ENCODE measurements around the gene SORBS1.

Gene SORBS1

DNA sequence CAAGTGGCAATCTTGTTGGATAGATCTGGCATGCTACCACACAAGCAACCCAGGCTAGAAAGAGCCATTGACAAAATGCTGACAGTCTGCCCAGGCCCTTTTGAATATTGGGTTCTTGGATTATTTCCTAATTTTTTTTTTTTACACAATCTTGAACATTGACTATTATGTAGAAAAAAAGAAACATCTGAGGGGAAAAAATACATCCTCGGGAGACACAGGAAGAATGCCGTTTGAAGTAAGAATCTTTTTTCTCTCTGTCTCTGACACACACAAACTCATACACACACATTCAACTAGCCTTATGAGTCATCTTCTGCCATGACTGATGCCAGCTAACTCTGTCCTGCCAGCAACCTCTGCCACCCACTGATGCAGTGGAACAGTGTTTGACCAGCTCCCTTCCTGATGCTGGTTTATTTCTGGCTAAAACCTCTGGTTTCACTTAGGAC is 47.2 kb downstream of the SORBS1 start:
- DNase-seq = peak in 1 of 5 donors; percentile 27

DNA sequence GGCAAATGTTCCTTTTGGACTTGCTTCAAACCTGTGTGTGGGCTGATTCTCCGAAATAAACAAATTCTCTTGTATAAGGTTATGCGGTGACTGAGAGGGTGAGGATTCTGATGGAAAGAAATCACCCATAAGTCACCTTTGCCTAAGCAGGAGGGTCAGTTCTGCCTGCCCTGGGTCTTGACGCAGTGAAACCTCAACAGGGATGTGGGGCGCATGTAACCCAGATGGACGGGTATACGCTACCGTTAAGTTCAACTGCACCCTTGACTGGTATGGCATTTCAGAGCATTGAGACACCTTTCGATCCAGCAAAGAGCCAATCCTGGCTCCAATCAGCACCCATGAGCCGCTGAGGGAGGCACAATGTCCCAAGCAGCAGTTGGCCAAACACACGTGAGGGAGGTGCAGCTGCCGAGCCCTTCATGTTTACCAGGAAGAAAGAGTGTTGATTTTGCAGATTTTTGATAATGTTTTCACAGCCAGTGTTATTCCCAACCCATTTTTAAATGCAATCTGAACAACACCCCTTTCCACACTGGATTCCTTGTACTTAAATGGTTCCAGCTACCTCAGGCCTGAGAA is 48.1 kb downstream of the SORBS1 start:
- DNase-seq = no peak

DNA sequence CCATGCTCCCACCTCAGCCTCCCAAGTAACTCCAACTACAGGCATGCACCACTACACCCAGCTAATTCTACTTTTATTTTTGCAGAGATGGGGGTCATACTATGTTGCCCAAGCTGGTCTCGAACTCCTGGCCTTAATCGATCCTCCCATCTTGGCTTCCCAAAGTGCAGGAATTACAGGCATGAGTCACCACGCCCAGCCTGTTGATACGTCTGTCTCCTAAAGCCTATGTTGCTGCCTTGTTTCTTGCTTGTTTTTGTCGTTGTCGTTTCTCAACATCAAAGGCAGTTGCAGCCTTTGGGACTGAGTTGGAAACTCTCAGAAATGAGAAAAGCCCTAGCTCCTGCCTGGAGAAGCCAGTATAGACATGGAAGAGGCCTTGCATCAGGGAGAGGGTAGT is 49.9 kb downstream of the SORBS1 start:
- no peak for DNase-seq

DNA sequence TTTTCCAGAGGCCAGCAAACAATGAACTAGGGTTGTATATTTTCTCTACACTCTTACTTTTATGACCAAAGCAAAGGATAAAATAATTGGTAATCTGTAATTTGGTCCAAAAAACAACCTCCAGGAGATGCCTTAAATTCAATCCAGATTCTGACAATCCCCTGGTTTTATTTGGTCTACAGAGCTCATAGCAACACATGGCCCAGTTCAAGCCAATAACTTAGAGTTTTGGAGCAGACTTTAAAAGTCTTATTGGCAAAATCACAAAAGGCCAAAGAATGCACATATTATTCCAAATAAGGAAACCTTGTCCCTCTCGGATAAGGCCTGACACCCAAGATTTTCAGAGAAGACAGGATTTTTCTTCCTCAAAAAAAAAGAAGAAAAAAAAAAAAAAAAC is 51.9 kb downstream of the SORBS1 start:
- no peak for DNase-seq

DNA sequence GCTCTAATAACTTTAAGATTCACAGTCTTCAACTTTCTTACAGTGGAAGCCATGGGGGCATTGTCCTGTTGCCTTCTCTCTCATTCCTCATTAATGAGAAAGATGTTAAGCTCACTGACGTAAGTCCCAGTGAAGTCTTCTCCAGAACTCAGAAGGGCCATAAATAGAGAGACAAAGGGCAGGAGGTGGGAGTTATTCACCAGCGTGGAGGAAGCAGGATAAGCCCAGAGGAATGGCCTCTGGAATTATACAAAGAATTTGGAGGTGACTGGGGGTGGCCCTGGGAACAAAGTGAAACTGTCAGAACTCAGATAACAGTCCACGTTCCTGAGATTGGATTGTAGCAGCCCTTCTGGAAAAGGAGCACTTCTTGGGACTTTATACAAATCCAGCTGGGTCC is 52.4 kb downstream of the SORBS1 start:
- DNase-seq = no peak

DNA sequence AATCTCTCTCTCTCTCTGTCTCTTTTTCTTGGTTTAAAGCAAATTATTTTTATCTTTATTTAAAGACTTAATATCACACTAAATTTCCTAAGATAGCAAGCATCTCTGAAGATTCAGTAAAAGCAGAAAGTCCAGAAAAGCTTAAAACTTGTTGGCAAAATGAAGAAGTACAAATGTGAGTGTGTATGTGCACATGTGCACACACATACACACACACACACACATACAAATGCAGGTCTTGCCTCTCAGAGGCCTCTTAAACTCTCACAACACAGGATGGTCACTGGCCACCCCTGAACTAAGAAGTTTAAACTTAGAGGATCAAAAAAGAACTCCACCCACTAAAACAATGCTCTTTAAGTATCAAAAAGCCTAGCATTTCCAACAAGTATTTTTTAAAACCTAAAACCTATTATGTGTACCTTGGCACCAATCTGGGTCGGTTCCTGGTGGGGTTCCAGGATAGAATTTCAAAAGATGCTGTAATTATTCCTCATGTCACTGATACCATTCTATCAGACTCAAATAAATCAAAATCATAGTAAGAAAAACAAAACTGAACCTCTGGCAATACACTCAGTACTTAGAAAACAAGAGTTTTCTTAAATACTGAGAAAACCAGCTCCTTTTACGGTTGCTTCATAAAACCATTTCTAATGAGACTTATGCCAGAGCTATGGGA is 55.0 kb downstream of the SORBS1 start:
- DNase-seq = no peak

DNA sequence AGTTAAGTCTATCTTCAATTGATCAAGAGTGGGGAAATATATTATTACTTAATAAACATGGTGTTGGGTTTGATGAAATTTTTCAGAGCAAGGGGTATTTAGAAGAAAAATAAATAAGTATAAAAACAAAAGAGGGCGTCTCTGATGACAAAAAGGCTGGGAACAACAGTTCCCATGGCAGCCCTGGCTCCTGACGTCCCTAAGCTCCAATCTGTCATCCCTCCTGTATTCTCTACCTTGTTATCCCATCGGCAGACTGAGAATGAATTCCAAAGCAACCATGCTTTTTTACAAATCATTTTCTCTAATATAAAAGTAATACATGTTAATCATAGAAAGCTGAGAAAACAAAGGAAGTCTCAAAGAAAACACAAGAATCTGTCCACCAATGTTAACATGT is 55.5 kb downstream of the SORBS1 start:
- no peak for DNase-seq

DNA sequence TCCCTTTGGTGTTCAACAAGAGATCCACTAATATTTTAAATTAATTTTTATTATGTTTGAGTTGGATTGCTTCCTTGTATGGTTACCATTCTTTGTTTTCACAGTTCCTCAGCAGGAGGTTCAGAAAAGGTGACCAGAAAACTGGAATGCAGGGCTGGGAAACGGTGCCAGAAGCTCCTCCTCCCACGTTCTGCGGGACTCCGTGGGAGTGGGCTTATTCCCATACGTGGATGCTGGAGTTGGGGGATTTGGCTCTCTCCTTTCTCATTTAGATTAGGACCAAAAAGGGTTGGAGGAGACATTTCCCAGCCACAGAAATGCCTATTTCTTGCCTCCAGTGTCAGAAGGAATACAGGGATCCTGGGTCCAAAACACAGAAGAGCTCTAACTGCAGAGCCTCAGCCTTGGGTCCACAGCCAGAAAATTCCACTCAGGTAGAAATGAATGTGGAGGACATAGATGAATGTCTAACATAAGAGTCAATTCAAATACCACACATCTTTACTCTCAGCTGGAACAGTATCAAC is 56.0 kb downstream of the SORBS1 start:
- no peak for DNase-seq

DNA sequence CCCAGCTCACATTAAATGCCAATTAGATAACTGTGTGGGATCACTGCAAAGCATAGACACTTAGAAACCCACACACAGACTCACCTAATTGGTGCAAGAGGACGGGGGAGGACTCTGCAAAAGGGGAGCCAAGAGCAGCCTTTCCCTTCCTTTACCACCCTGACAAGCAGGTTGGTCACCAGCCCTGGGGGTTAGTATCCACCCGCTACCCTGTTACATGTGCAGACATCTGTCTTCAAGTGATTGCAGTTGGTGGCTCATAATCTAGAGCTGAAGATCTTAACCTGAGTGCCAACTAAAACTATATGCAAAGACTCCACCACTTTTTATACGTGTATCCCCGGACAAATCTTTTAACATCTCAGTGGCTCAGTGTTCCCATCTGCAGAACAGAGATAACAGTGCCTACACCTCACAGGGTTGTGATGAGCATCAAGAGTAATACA is 56.9 kb downstream of the SORBS1 start:
- no peak for DNase-seq

DNA sequence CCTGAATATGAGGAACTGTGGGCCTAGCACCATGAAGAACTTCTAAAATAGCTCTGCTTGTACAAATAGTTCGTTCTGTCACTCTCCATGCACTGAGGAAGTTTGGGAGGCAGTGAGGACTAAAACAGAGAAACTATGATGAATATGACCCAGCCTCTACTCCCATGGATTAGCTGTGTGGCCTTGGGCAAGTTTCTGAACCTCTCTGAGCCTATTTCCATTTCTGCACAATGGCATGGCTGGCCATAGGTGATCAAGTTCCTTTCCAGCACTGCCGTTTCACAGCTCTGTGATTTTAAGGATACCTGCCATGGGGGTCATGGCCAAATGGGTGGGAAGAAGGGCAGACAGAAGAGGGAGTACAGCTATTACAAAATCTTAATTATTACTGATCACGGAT is 57.6 kb downstream of the SORBS1 start:
- DNase-seq = no peak

DNA sequence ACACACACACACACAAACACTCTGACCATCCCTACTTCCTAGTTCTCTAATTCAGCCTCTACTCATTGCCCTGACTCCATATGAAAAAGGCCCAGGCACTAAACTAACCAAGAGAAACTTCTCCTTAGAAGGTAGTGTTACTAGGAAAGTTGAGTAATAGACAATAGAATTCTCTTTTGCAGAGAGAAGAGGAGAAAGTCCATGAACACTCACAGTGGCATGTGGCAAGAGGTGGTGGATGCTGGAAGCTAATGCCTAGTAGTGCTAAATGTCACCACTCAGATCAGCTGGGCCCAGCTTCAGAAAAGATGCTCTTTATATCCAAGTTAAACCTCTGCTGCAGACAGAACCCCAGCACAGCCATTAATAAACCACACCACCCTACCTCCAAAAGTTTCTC is 58.2 kb downstream of the SORBS1 start:
- DNase-seq = no peak

DNA sequence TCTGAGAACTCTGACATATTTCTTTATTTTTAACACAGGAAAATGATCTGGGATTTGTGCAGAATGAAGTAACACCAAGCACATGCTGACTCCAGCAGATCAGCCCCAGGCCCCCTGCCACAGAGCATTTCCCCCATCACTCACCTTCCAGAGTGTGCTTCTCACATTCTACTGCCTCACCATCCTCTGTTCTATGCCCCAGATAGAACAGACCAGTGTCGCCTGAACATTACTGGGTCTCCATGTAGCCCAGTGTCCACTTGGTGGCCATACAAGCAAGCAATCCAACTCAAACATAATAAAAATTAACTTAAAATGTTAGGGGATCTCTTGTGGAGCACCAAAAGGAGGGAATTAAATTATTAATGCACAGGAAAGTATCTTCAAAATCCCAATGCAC is 58.8 kb downstream of the SORBS1 start:
- DNase-seq = no peak

DNA sequence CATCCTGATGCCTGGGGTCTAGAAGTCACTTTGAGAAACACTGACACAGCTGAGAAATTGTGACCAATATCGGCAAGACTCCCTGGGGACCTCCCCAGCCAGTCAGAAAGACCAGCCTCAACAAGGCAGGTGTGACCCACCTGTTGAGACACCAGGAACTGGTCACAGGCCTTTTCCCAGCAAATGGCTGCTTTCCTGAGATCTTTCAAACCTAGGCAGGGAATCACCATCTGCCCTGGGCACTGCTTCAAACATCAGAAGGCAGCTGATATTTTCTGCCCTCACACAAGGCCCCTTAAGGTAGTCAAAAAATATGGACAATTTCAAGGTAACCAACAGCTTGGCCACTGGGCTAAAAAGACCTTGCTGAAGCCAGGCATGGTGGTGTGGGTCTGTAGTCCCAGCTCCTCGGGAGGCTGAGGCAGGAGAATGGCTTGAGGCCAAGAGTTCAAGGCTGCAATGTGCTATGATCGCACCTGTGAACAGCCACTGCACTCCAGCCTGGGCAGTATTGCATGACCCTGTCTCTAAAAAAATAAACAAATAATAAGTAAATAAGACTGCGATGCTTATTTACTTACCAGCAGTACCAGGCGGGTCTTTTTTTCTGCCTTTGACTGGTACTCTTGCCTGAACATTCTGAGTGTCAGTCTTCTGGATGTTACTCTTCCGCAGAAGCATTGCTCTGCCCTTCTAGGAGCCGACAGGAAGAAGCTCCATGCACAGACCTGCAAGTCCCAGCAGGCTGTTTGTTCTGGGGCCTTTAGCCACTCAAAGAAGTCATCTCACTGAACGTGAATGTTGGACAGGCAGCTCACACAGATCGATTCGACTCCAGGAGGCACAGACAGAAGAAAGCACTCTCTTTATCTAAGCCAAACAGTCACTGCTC is 59.7 kb downstream of the SORBS1 start:
- no peak for DNase-seq

DNA sequence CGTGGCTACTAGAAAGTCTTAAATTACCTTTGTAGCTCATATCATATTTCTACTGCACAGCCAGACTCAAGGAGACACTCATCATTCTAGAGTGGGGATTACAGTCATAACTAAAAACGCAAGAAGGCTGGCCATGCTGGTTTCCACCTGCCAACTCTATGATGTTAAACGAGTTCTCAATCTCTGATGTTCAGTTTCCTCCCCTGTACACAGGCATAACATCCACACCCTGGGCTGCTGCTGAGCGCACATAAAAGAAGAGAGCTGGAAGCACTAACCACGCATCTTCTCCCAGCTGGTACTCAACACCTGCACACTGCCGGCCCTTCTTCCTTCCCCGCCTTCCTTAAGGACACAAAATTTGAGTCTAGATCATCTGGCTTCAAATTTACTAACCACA is 60.5 kb downstream of the SORBS1 start:
- peak in 1 of 5 donors; percentile 28 for DNase-seq

DNA sequence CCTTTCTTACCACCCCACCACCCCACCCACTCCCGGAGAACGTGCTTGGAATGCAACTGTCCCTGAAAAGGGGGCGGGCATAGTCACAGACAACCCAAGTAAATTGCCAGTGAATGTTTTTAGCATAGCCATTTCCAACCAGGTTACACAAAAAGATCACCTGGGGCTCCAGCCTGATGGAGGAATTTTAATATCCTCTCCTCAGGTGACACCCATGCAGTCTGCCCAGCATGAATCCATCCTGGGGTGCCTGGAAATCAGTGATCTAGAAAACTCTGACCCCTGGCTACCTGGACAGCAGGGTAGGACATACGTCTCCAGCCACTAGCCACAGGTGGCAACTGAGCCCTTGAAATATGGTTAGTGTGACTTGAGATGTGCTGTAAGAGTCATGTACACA is 61.1 kb downstream of the SORBS1 start:
- no peak for DNase-seq

DNA sequence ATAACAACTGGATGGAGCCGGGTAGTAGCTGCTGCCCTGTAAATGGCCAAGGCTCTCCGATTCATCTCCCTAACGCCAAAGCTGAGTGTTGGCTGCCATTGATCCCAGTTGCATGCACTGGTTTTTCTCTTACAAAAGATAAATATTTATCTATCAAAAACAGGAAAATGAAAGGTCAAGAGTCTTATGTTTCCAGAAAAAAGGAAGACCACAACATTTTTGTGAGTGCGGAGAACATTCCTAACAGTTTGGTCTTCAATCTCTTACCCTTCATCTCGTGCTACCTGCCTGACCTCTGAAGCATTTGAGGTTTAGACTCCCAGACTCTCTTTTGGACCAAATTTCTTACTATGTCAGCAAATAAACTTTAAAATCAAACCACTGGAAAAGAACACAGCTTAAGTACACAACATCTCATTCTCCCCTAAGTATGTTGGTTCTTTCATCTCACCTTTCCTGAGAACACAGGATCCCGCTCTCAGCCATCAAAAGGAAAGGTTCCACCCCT is 61.6 kb downstream of the SORBS1 start:
- no peak for DNase-seq

DNA sequence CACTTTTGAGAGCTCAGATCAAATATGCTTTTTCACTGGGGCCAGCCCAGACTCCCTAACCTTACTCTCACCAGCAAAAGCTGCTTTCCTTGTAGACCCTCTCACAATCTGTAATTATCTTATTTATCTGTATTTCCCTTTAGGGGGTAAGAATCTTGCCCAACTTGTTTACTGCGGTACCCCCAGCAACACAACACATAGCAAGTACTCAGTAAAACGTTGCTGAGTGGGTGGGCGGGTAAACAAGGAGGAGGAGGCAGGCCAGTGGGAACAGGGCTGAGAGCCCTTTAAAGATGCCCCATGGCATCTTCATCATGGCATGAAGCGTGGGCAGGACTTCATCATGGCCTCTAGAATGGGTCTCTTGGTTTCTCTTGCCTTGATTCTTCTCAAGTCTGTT is 64.2 kb downstream of the SORBS1 start:
- no peak for DNase-seq

DNA sequence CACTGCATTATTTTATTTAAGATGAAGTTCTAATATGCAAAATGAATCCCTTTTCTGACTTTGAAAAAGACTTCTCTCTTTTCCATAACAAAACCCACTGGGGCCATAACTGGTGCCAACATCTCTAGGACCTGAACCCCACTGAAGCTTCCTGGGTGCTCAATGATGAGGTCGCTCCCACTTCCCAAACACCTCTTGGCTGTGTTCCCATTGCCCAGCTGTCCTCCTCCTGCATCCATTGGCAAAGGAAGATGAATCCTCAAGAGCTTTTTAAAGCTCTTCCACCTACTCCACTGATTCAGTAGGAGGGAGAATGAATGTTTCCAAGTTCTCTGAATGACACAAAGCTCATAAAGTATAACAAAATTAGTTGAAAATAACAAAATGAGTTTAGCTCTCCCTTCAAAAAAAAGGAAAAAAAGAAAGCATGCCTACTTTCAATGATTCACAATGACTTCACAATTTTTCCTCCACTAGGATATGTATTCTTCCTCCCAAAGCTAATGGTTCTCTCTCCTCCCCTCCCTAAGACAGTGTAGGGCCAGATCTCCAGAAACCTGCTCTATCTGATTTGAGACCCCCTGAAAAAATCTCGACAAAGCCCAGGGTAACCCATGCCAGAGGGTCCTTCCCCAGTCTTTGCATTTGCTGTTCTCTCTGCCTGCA is 64.8 kb downstream of the SORBS1 start:
- DNase-seq = no peak

DNA sequence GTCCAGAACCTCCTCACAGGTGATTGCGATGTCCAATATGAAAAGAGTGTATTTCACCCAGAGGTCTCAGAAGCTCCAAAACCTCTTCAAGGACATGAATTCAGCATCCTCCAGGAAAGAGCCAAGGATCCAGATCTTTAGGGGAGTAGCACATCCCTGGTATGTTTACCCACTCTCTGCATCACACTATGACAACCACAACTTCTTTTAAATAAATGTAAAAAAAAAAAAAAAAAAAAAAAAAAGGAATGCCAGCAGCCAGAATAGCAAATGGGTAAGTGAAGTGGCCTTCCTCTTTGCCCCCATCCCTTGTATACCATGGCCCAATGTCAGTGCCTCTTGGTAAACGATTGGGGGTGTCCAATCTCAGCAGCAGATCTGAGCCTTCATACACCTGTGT is 67.3 kb downstream of the SORBS1 start:
- DNase-seq = no peak

DNA sequence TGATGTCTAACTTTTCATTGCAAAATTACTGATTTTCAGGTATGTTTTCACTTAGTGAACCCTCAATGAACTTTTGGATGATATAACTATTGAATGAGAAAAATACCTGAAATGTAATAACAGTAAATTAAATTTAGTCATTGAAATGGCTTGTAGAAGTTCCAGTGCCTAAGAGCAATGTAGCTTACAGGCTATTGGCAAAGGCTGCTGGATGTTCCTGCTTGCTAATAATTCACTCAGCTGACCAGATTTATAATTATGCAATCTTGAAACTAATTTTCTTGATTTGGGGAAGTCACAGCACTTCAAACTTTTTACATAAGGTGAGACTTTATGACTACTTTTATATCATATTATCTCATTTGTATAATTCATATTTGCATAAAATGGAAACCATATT is 73.2 kb downstream of the SORBS1 start:
- DNase-seq = no peak

DNA sequence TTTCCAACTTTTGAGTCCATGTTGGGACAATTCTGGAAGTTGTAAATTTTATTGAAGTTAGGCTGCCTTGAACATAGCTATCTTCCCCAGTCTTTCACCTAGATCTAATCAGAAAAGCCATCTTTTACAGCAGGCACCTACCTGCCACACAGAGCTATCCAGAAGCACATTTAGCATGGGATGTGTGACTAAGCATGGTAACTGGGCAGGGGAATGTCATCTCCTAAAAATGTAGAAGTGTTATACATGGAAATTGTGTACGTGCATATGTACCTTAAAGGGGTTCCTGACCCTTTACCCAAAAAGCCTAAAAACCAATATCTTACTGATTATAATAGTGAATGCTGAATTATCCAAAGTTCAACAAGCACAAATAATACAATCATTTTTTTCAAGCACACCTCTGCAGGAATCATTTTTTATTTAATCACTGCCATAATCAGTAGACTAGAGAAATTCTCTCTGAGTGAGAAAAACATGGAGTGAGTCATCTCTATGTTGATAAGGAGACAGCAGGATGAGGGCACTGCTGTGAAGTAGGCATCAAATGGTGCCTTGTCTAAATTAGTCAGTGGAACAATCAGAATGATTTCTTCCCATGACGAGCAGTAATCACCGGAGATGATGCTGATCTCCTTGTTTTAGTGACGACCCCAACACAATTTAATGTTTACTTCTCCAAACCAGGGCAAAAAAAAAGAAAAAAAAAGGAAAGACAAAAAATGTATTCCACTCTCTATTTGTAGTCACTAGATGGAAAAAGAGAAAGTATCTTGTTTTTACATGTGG is 75.9 kb downstream of the SORBS1 start:
- DNase-seq = peak in 1 of 5 donors; percentile 11

Data from T-helper 1 cell (primary cell).